ENCODE measurements around the gene GALNT18.

GALNT18 gene

DNA sequence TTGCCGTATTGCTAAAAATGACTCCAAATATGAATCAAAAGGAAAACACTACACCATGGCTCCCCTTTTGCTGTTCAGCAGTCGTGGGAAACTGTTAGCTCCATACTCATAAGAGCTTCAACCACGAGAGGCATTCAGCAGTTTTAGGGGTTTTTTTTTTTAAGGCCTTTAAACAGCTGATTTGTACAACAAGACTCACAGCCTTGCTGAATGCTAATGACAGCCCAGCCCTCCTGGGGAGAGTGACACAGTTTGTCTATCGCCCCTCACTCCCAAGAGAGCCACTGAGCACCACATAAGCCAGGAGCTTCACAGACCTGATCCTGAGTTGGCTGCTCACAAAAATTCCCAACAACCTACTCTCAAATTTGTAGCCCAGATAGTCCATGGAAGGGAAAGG lies 32.4 kb downstream of the GALNT18 start:
- TF ChIP-seq FOXM1 (IDR thresholded peaks at IDR 0.05; ENCODE audit: borderline replicate concordance, low read depth) (no peak), EP300 (IDR thresholded peaks at IDR 0.05; ENCODE audit: borderline replicate concordance) (no peak), CREB1 (IDR thresholded peaks at IDR 0.05; ENCODE audit: low read depth) (no peak), ZBTB7A (IDR thresholded peaks at IDR 0.05; ENCODE audit: low read depth) (no peak)

DNA sequence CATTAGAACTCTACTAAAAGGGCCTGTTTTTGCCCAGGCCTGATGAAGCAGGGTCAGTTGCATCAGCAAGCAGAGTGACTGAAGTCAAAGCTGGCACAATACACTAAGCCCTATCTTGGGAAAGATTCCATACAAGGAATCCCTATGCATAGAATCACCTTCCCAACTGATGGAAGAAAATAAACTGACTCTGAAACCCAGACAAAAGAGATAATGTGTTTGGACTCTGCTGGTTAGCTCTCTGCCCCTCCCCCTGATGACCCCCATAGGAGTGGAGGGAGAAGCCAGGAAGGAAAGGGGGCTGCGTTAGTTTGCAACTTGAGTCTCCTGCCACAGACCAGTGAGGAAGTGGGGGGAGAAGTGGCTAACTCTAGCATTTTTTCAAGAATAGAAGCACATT lies 32.9 kb downstream of the GALNT18 start:
- TF ChIP-seq TEAD4 (IDR thresholded peaks at IDR 0.05) (no peak), ZBTB7A (IDR thresholded peaks at IDR 0.05; ENCODE audit: low read depth) (no peak), YY1 (IDR thresholded peaks at IDR 0.05; ENCODE audit: low read depth) (no peak), CREB1 (IDR thresholded peaks at IDR 0.05; ENCODE audit: low read depth) (no peak), TCF12 (IDR thresholded peaks at IDR 0.05; ENCODE audit: low read depth) (no peak), FOXM1 (IDR thresholded peaks at IDR 0.05; ENCODE audit: borderline replicate concordance, low read depth) (no peak), EP300 (IDR thresholded peaks at IDR 0.05; ENCODE audit: borderline replicate concordance) (no peak), TAF1 (IDR thresholded peaks at IDR 0.05; ENCODE audit: low read depth) (no peak), RAD21 (IDR thresholded peaks at IDR 0.05; ENCODE audit: low read depth) (no peak), NFIC (IDR thresholded peaks at IDR 0.05) (no peak), EGR1 (IDR thresholded peaks at IDR 0.05) (no peak), CEBPB (IDR thresholded peaks at IDR 0.05) (no peak)
- TF ChIP-seq, protein P1, sequence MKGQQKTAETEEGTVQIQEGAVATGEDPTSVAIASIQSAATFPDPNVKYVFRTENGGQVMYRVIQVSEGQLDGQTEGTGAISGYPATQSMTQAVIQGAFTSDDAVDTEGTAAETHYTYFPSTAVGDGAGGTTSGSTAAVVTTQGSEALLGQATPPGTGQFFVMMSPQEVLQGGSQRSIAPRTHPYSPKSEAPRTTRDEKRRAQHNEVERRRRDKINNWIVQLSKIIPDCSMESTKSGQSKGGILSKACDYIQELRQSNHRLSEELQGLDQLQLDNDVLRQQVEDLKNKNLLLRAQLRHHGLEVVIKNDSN (IDR thresholded peaks at IDR 0.05): no peak
- TF ChIP-seq, protein P2, sequence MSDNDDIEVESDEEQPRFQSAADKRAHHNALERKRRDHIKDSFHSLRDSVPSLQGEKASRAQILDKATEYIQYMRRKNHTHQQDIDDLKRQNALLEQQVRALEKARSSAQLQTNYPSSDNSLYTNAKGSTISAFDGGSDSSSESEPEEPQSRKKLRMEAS (IDR thresholded peaks at IDR 0.05): no peak
- TF ChIP-seq, protein P3, sequence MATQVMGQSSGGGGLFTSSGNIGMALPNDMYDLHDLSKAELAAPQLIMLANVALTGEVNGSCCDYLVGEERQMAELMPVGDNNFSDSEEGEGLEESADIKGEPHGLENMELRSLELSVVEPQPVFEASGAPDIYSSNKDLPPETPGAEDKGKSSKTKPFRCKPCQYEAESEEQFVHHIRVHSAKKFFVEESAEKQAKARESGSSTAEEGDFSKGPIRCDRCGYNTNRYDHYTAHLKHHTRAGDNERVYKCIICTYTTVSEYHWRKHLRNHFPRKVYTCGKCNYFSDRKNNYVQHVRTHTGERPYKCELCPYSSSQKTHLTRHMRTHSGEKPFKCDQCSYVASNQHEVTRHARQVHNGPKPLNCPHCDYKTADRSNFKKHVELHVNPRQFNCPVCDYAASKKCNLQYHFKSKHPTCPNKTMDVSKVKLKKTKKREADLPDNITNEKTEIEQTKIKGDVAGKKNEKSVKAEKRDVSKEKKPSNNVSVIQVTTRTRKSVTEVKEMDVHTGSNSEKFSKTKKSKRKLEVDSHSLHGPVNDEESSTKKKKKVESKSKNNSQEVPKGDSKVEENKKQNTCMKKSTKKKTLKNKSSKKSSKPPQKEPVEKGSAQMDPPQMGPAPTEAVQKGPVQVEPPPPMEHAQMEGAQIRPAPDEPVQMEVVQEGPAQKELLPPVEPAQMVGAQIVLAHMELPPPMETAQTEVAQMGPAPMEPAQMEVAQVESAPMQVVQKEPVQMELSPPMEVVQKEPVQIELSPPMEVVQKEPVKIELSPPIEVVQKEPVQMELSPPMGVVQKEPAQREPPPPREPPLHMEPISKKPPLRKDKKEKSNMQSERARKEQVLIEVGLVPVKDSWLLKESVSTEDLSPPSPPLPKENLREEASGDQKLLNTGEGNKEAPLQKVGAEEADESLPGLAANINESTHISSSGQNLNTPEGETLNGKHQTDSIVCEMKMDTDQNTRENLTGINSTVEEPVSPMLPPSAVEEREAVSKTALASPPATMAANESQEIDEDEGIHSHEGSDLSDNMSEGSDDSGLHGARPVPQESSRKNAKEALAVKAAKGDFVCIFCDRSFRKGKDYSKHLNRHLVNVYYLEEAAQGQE (IDR thresholded peaks at IDR 0.05; ENCODE audit: low read depth): no peak

DNA sequence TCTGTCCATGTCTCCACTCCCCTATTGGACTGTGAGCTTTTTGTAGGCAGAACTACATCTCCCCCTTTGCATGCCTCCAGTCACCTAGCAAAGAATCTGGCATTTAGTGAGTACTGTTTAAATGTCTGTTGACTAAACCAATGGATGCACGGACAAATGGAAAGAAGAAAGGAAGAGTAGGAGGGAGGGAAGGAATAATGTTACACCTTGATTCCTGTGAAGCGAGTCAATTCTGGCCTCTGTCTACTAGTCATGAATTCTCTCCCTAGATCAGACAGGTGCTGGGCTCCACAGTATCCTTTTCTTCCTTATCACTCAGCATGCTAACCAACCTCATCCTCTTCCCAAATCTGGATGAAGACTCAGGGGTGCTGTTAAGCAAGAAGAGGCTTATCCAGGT lies 33.6 kb downstream of the GALNT18 start:
- TF ChIP-seq CEBPB (IDR thresholded peaks at IDR 0.05): no peak
- no peak for TF ChIP-seq TCF12 (IDR thresholded peaks at IDR 0.05; ENCODE audit: low read depth)
- no peak for TF ChIP-seq ZBTB7A (IDR thresholded peaks at IDR 0.05; ENCODE audit: low read depth)
- TF ChIP-seq YY1 (IDR thresholded peaks at IDR 0.05; ENCODE audit: low read depth): no peak
- TF ChIP-seq TEAD4 (IDR thresholded peaks at IDR 0.05): no peak
- no peak for TF ChIP-seq TAF1 (IDR thresholded peaks at IDR 0.05; ENCODE audit: low read depth)
- TF ChIP-seq EP300 (IDR thresholded peaks at IDR 0.05; ENCODE audit: borderline replicate concordance): no peak
- TF ChIP-seq FOXM1 (IDR thresholded peaks at IDR 0.05; ENCODE audit: borderline replicate concordance, low read depth): no peak
- TF ChIP-seq RAD21 (IDR thresholded peaks at IDR 0.05; ENCODE audit: low read depth): no peak
- TF ChIP-seq, protein P3 (IDR thresholded peaks at IDR 0.05; ENCODE audit: low read depth): no peak
- TF ChIP-seq CREB1 (IDR thresholded peaks at IDR 0.05; ENCODE audit: low read depth): no peak
- TF ChIP-seq, protein P2 (IDR thresholded peaks at IDR 0.05): no peak
- TF ChIP-seq EGR1 (IDR thresholded peaks at IDR 0.05): no peak
- TF ChIP-seq, protein P1 (IDR thresholded peaks at IDR 0.05): no peak
- no peak for TF ChIP-seq NFIC (IDR thresholded peaks at IDR 0.05)

DNA sequence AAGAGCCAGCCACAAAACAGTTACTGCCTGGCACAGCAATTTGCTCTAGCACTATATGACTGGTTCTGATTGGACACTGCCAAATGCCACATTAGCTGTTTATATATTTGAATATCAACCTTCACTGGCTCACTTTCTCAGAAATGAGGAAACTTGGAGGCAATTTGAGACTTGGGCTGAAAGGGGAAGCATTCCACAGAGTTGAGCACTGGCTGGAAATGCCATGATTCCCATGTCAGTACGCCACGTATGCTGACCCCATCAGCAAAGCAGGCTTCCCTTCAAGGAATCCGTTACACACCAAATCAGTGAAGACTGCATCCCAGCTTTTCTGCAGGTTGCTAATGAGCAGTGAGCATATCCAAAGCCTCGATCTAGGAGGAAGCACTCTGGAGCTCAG lies 34.7 kb downstream of the GALNT18 start:
- no peak for TF ChIP-seq CEBPB (IDR thresholded peaks at IDR 0.05)
- no peak for TF ChIP-seq ZBTB7A (IDR thresholded peaks at IDR 0.05; ENCODE audit: low read depth)
- TF ChIP-seq, protein P2 (IDR thresholded peaks at IDR 0.05): no peak
- no peak for TF ChIP-seq TAF1 (IDR thresholded peaks at IDR 0.05; ENCODE audit: low read depth)
- TF ChIP-seq, protein P1 (IDR thresholded peaks at IDR 0.05): no peak
- TF ChIP-seq, protein P3 (IDR thresholded peaks at IDR 0.05; ENCODE audit: low read depth): no peak
- TF ChIP-seq FOXM1 (IDR thresholded peaks at IDR 0.05; ENCODE audit: borderline replicate concordance, low read depth): no peak
- no peak for TF ChIP-seq TEAD4 (IDR thresholded peaks at IDR 0.05)
- TF ChIP-seq EGR1 (IDR thresholded peaks at IDR 0.05): no peak
- no peak for TF ChIP-seq TCF12 (IDR thresholded peaks at IDR 0.05; ENCODE audit: low read depth)
- TF ChIP-seq RAD21 (IDR thresholded peaks at IDR 0.05; ENCODE audit: low read depth): no peak
- no peak for TF ChIP-seq YY1 (IDR thresholded peaks at IDR 0.05; ENCODE audit: low read depth)
- TF ChIP-seq NFIC (IDR thresholded peaks at IDR 0.05): no peak
- no peak for TF ChIP-seq EP300 (IDR thresholded peaks at IDR 0.05; ENCODE audit: borderline replicate concordance)
- no peak for TF ChIP-seq CREB1 (IDR thresholded peaks at IDR 0.05; ENCODE audit: low read depth)

All from Ishikawa (cell line).